SJCRH30 (cell line): ENCODE results near the gene CPTP. TPM values are rescaled to one million over a fixed set of nuclear protein-coding genes. Genes with fewer than 3 reads are reported as not detected.

ENCODE experiments used
- DNase-seq, 2 experiments: peaks; one replicate each; pipeline ENCODE4 v3.0.0-alpha.2; 2015 to 2020
- H3K27ac ChIP-seq: fragments of 250-450 bp; sonication (Bioruptor Pico); 2 replicates; pipeline ENCODE4 v1.5.1; 2020; ENCODE audit warnings: mild to moderate bottlenecking, moderate library complexity
- H3K27me3 ChIP-seq: fragments of 250-450 bp; sonication (Bioruptor Pico); 2 replicates; pipeline ENCODE4 v1.5.1; 2020; ENCODE audit warnings: mild to moderate bottlenecking, moderate library complexity
- H3K36me3 ChIP-seq: fragments of 250-450 bp; sonication (Bioruptor Pico); 2 replicates; pipeline ENCODE4 v1.5.1; 2020; ENCODE audit warnings: mild to moderate bottlenecking, moderate library complexity
- H3K4me1 ChIP-seq: fragments of 250-450 bp; sonication (Bioruptor Pico); 2 replicates; pipeline ENCODE4 v1.5.1; 2020; ENCODE audit warnings: mild to moderate bottlenecking, moderate library complexity
- H3K4me3 ChIP-seq: fragments of 250-450 bp; sonication (Bioruptor Pico); 2 replicates; pipeline ENCODE4 v1.5.1; 2020; ENCODE audit warnings: mild to moderate bottlenecking, moderate library complexity
- H3K9me3 ChIP-seq: fragments of 250-450 bp; sonication (Bioruptor Pico); replicated peaks from 2 replicates; pipeline ENCODE4 v1.5.1; 2020; ENCODE audit warnings: mild to moderate bottlenecking, moderate library complexity
- total RNA-seq: library from RNA; depleted of rRNA; stranded (reverse); fragments of >200 nt; shearing (Covaris generic); gene quantifications from 2 replicates; pipeline ENCODE4 v1.2.3, GENCODE V29; 2014; rRNA removed

The CPTP gene
- total RNA-seq: 22.1 and 22.3 TPM in 2 replicates

DNA sequence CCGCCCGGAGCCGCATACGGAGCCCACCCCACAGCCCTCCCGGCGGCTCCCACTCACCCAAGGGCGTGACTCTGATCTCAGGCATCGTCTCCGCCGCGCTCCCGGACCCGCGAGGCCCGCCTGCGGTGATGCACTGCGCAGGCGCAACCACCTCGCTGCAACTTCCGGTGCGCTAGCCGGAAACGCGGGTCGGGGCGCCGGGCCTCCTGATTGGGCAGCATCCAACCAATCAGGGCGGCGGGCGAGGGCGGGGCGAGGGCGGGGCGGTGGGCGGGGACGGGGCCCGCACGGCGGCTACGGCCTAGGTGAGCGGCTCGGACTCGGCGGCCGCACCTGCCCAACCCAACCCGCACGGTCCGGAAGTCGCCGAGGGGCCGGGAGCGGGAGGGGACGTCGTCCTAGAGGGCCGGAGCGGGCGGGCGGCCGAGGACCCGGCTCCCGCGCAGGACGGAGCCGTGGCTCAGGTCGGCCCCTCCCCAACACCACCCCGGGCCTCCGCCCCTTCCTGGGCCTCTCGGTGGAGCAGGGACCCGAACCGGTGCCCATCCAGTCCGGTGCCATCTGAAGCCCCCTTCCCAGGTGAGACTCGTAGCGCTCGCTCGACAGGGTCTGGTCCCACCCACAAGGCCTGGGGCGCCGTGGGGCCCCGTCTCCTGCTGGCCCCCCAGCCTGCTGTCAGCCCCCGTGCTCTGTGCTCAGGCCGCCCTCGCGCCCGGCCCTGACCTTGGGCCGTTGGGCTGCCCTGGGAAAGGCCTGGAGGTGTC, at the start of gene CPTP, which contains the start of gene INTS11:
TSS of gene CPTP (plus strand) at position 279 of the 764 bp plus-strand sequence. CDS start 2,109 bp downstream, outside the sequence.
TSS of gene INTS11 (minus strand) at position 137 of the 764 bp plus-strand sequence. CDS start at position 85, 52 bp downstream.
- H3K27me3 ChIP-seq: no peaks in the 10 kb centered on the region
- H3K36me3 ChIP-seq: no peaks in the 10 kb centered on the region; the same call in 1 of the 2 replicates
- peak within 1 kb of the TSS; percentile 100 for H3K4me3 ChIP-seq
- peak; percentile 96 to 97 for DNase-seq
- H3K4me1 ChIP-seq: peaks cover 6% of the 10 kb centered on the region; the same call in 1 of the 2 replicates
- peak within 1 kb of the TSS; percentile 60 for H3K27ac ChIP-seq
- no peaks in the 10 kb centered on the region for H3K9me3 ChIP-seq

DNA sequence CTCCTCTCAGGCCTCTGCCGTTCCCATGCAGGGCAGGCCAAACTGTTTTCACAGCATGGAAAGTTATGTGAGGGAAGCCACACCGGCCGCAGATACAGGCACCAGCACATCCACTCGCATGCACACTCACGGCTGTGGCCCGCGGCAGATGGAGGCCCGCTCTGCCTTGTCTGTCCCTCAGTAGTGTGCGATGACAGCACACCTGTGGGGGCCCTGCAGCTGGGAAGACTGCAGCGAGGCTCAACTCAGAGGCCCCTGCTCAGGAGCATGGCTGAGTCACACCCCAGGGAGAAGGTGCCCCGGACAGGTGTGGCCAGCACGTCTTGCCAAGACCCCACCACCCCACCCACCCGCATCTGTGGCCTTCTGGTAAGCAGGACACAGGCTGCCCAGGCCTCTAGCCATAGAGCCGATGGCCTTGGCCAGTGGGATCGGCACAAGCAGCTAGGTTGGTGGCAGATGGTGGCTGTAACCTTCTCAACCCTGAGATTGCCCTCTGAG, 49.6 kb upstream of the CPTP start:
- Histone ChIP-seq H3K27me3 (no peaks in the 10 kb centered on the region), H3K36me3 (0 out of 2 replicates have a peak, but pooled peaks cover 5% of the 10 kb centered on the region), H3K27ac (no peak overlapping the region; the same call in 1 of the 2 replicates), H3K4me3 (peak overlapping the region; percentile 93; the same call in 1 of the 2 replicates), H3K4me1 (peaks cover 3% of the 10 kb centered on the region; the same call in 1 of the 2 replicates), H3K9me3 (no peaks in the 10 kb centered on the region)
- DNase-seq: no peak

DNA sequence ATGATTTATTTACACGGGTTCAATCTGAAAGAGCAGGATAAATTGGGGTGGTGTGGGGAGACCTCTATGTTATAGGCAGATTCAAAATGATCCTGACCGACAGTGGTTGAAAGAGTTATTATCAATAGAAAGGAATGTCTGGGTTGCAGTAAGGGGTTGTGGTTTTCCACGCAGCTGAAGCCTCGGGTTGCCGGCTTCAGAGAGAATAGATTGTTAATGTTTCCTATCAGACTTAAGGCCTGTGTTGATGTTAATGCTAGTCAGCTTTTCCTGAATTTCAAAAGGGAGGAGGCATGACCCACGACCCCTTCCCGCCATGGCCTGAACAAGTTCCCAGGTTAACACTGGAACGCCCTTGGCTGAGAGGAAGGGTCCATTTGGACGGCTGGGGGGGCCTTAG, 48.8 kb upstream of the CPTP start:
- Histone ChIP-seq H3K27me3 (no peaks in the 10 kb centered on the region), H3K4me1 (peaks cover 3% of the 10 kb centered on the region; the same call in 1 of the 2 replicates), H3K36me3 (0 out of 2 replicates have a peak, but pooled peaks cover 5% of the 10 kb centered on the region), H3K9me3 (no peaks in the 10 kb centered on the region), H3K4me3 (no peak overlapping the region), H3K27ac (no peak overlapping the region)
- no peak for DNase-seq

DNA sequence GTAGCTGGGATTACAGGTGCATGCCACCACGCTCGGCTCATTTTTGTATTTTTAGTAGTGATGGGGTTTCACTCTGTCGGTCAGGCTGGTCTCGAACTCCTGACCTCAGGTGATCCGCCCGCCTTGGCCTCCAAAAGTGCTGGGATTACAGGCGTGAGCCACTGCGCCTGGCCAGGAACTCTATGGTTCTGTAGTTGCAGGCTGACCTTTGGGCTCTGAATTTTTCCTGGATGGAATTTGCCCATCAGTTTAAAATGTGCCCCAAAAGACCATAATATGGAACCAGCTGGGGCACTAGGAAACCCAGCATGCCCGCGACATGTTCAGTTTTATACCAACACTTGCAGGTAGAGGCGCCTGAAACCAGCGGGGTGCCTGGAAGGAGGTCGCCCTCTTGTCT, 46.0 kb upstream of the CPTP start:
- no peak for DNase-seq
- peaks cover 9% of the 10 kb centered on the region; the same call in 1 of the 2 replicates for H3K4me1 ChIP-seq

DNA sequence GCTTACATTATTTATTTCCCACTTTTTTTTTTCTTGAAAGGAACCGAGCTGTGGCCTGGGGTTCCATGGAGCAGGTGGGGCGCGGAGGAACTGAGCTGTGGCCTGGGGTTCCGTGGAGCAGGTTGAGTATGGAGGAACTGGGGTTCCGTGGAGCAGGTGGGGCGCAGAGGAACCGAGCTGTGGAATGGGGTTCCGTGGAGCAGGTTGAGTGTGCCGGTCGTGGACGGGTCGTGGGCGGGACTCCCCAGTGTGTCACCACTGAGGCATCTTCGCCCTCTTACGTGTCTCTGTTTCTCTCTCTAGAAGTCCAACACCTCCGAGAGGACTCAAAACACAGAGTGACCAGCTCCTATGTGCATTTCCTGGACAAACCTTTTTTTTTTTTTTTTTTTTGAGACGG, 45.6 kb upstream of the CPTP start:
- Histone ChIP-seq H3K27ac (no peak overlapping the region), H3K36me3 (no peaks in the 10 kb centered on the region), H3K27me3 (no peaks in the 10 kb centered on the region), H3K4me3 (no peak overlapping the region), H3K4me1 (peaks cover 9% of the 10 kb centered on the region; the same call in 1 of the 2 replicates), H3K9me3 (no peaks in the 10 kb centered on the region)
- DNase-seq: no peak

More for the DNA sequence above, 46.0 kb upstream of the CPTP start:
- no peaks in the 10 kb centered on the region for H3K9me3 ChIP-seq
- no peaks in the 10 kb centered on the region for H3K36me3 ChIP-seq
- H3K27ac ChIP-seq: no peak overlapping the region
- no peak overlapping the region for H3K4me3 ChIP-seq
- H3K27me3 ChIP-seq: no peaks in the 10 kb centered on the region

DNA sequence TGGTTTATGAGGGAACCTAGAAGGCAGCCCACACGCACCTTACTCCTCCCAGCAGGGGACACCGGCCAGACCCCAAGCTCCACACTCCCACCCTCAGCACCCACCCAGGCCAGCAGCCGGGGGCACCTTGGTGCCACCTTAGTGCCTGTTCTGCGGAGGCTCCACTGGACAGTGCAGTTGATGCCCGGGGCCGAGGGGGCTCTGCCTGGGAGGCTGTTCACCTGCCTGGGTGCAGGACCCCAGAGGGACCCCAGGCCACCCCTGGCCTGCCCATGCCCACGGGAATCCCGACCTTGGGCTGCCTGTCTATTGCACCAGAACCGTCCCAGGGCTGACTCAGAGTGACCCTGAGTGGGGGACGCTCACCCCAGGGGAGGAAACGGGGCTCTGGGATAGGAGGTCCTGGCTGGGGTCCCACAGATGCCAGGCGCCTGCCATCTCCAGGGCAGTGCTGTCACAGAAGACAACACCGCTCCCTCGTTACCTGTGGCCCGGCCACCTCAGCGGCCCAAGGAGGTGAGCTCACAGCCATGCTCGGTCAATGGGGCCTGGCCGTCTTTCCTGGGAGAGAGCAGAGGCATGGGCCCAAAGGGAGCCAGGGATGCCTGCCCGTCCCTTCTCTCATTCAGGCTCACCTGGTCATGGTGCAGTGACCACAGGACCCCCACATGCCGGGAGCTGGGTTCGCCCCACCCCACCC, 43.7 kb upstream of the CPTP start:
- Histone ChIP-seq H3K4me3 (no peak overlapping the region), H3K27me3 (no peaks in the 10 kb centered on the region), H3K36me3 (no peaks in the 10 kb centered on the region), H3K4me1 (peaks cover 5% of the 10 kb centered on the region; the same call in 1 of the 2 replicates), H3K9me3 (no peaks in the 10 kb centered on the region), H3K27ac (no peak overlapping the region)
- DNase-seq: no peak

DNA sequence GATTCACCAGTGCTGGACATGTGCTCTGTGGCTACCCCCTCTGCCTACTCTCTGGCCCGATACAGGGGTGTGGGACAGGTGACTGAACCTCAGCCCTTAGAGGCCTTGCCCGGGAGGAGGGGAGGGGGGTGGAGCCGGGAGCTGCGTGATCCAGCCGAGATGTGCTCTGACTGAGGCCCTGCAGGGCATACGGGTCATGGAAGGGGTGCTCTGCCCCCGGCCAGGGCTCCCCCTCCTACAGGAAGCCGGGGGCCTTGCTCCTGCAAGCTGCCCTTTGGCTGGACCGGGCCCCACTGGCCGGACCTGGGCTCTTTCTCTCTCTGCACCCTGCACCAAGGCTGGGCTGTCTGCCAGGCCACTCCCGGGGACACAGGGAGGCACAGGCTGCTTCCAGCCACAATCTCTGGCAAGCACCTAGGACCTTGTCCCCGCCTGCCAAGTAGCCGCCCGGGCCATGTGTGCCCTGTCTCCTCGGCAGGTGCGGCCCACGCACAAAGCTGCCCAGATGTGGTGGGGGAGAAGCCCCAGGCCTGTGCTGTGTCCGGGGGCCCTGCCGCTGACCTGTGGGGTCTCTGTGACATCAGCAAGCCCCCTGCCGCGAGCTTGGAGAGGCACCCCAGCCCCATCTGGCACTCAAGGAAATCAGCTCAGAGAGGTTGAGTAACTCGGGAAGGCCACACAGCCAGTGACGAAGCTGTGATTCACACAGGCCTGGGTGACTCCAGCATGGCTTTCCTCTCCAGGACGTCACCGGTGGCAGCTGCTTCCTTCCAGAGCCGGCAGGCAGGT, 42.9 kb upstream of the CPTP start:
- H3K27ac ChIP-seq: no peak overlapping the region; the same call in 1 of the 2 replicates
- no peaks in the 10 kb centered on the region for H3K36me3 ChIP-seq
- no peaks in the 10 kb centered on the region for H3K27me3 ChIP-seq
- H3K9me3 ChIP-seq: no peaks in the 10 kb centered on the region
- no peak overlapping the region for H3K4me3 ChIP-seq
- H3K4me1 ChIP-seq: peaks cover 5% of the 10 kb centered on the region; the same call in 1 of the 2 replicates
- DNase-seq: peak; percentile 76 to 81

DNA sequence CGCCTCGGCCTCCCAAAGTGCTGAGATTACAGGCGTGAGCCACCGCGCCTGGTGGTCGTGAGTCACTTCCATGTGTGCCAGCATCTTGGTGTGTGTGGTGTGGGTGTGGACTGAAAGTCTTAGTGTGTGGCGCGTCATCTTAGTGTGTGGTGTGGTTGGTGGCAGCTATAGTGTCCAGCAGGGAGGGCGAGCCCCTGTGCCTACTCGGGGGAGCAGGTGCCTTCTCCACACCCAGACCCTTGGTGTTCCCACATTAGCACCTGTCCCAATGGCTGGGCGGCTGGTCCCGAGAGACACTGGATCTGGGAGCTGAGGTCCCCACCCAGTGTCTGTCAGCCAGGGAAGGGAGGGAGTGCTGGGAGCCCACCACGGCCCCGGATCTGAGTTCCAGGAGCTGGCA, 41.6 kb upstream of the CPTP start:
- Histone ChIP-seq H3K4me1 (peaks cover 5% of the 10 kb centered on the region; the same call in 1 of the 2 replicates), H3K9me3 (no peaks in the 10 kb centered on the region), H3K27ac (no peak overlapping the region; the same call in 1 of the 2 replicates), H3K27me3 (no peaks in the 10 kb centered on the region), H3K4me3 (no peak overlapping the region), H3K36me3 (no peaks in the 10 kb centered on the region)
- peak; percentile 70 to 73 for DNase-seq

DNA sequence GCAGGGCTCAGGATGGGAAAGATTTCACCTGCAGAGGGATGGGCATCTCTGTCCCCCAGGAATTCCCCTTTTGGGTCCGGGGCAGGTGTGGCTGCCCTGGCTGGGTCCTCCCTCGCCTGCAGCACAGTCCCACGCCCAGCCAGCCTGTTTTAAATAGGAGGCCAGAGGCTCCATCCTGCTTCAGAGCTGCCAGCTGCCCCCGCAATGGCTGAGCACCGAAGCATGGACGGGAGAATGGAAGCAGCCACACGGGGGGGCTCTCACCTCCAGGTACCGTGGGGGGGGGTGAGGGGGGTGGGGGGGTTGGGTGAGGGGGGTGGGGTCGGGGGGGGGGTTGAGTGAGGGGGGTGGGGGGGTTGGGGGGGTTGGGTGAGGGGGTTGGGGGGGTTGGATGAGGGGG, 40.8 kb upstream of the CPTP start:
- Histone ChIP-seq H3K27ac (no peak overlapping the region), H3K4me3 (no peak overlapping the region), H3K4me1 (peaks cover 5% of the 10 kb centered on the region; the same call in 1 of the 2 replicates), H3K36me3 (no peaks in the 10 kb centered on the region), H3K27me3 (no peaks in the 10 kb centered on the region), H3K9me3 (no peaks in the 10 kb centered on the region)
- peak in 1 of 2 experiments; percentile 46 for DNase-seq

DNA sequence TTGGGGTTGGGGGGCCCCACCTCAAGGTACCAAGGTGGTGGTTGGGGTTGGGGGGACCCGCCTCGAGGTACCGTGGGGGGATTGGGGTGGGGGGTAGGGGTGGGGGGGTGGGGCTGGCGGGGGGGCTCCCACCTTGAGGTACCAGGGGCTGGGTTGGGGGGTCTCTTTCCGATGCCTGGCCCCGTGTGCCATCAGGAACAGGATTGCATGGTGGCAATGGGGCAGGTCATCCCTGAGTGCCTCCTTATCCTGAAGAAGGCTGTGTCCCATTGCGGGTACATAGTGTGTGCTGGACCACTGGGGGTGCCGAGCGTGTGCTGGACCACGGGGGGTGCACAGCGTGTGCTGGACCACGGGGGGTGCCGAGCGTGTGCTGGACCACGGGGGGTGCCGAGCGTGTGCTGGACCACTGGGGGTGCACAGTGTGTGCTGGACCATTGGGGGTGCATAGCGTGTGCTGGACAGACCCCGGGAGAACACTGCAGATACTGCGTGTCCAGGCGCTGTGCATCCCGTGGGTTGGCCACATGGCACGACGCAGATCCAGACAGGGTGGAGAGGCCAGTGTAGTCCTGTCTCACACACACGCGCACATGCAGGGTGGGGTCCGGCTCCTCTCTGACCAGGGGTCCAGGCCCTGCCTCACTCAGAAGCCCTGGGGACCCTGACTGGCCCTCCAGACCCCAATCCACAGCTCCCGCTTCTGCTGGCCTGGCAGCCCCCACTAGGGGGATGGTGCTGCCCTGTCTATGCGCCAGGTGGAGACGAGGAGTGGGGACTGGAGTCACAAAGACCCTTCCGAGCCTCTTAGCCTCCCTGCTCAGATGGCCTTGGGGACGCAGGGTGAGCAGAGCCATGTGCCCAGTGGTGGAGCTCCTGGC, 40.1 kb upstream of the CPTP start:
- no peak overlapping the region for H3K27ac ChIP-seq
- no peaks in the 10 kb centered on the region for H3K9me3 ChIP-seq
- H3K4me3 ChIP-seq: no peak overlapping the region
- no peak for DNase-seq
- H3K4me1 ChIP-seq: peaks cover 5% of the 10 kb centered on the region; the same call in 1 of the 2 replicates
- no peaks in the 10 kb centered on the region for H3K27me3 ChIP-seq
- no peaks in the 10 kb centered on the region for H3K36me3 ChIP-seq

DNA sequence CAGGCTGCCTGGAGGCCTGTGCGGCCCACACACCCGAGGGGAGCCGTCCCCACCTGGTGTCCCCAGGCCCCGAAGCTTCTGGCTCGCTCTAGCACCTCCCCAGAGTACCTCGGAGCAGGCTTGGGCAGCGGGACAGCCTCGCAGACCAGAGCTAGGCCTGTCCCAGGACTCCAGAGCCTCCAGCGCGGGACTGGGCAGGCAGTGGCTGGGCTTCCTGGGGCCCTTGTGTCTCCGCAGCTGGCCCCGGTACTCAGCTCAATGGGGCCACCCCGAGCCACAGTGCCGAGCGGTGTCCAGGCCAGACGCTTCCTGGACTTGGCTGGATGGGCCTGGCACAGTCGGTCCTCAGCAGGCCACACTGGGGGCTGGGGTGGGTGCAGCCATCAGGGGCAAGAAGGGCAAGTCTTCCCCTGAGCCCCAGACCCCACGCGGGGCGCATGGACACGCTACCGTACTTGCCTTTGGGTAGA, 39.5 kb upstream of the CPTP start:
- Histone ChIP-seq H3K9me3 (no peaks in the 10 kb centered on the region), H3K36me3 (no peaks in the 10 kb centered on the region), H3K27ac (no peak overlapping the region), H3K27me3 (no peaks in the 10 kb centered on the region), H3K4me1 (peaks cover 6% of the 10 kb centered on the region; the same call in 1 of the 2 replicates), H3K4me3 (no peak overlapping the region)
- DNase-seq: no peak

DNA sequence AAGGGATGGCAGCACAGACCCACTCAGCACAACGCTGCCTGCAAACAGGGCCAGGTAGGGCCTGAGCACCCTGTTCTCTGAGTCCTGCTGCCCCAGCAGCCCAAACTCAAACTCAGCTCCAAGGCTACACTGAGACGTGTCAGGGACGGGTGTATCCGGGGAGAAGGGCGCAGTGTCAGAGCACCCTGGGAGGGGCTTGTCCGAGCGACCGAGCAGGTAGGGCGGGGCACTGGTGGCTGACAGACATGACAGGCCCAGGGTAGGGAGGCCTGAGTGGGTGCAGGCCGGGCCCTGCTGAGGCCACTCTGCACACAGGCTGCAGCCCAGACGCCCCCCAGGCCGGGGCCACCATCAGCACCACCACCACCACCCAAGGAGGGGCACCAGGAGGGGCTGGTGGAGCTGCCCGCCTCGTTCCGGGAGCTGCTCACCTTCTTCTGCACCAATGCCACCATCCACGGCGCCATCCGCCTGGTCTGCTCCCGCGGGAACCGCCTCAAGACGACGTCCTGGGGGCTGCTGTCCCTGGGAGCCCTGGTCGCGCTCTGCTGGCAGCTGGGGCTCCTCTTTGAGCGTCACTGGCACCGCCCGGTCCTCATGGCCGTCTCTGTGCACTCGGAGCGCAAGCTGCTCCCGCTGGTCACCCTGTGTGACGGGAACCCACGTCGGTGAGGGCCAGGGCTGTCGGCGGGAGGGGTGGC, 38.8 kb upstream of the CPTP start:
- no peak overlapping the region for H3K4me3 ChIP-seq
- H3K27ac ChIP-seq: no peak overlapping the region

More for the DNA sequence above, 38.8 kb upstream of the CPTP start:
- Histone ChIP-seq H3K4me1 (peaks cover 12% of the 10 kb centered on the region; the same call in 1 of the 2 replicates), H3K9me3 (no peaks in the 10 kb centered on the region), H3K36me3 (no peaks in the 10 kb centered on the region), H3K27me3 (no peaks in the 10 kb centered on the region)
- DNase-seq: no peak
